Stomach smooth muscle (tissue), 2 donors: ENCODE measurements around the gene ISCU.
A peak's percentile ranks its signal among the peaks of the same experiment; 100 is the strongest.

ENCODE experiments used
- H3K27ac ChIP-seq: one replicate; pipeline ENCODE4 v1.7.0; 2013; ENCODE audit warnings: mild to moderate bottlenecking, low read length, inconsistent platforms
- H3K27me3 ChIP-seq, 2 donors: one replicate each; pipeline ENCODE4 v1.7.0; 2013; ENCODE audit warnings: low read length in 2 of 2; ENCODE audit not compliant: insufficient read depth in 2 of 2, control insufficient read depth in 1 of 2
- H3K36me3 ChIP-seq, 2 donors: one replicate each; pipeline ENCODE4 v1.7.0; 2013; ENCODE audit warnings: low read length in 2 of 2; ENCODE audit not compliant: control insufficient read depth in 2 of 2, insufficient read depth in 2 of 2
- H3K4me1 ChIP-seq: one replicate; pipeline ENCODE4 v1.7.0; 2013; ENCODE audit warnings: low read length; ENCODE audit not compliant: control insufficient read depth, insufficient read depth
- H3K4me3 ChIP-seq, 2 donors: one replicate each; pipeline ENCODE4 v1.7.0; 2013; ENCODE audit warnings: low read length in 2 of 2
- H3K9ac ChIP-seq, 2 donors: one replicate each; pipeline ENCODE4 v1.7.0; 2013; ENCODE audit warnings: low read length in 2 of 2, mild to moderate bottlenecking in 1 of 2
- H3K9me3 ChIP-seq, 2 donors: one replicate each; pipeline ENCODE4 v1.7.0; 2013; ENCODE audit warnings: low read length in 2 of 2; ENCODE audit not compliant: control insufficient read depth in 2 of 2
- donor health status: healthy.
- donor health status: Pancreatic carcinoma.

Gene ISCU

GRCh38 chr12:108562348-108563135 is at the start of gene ISCU:
TSS of gene ISCU (plus strand) at chr12:108562596. CDS start at chr12:108562623, 27 bp downstream.
- H3K9me3 ChIP-seq, result no peaks in the 10 kb centered on the region
- H3K36me3 ChIP-seq, result peaks cover 26 to 31% of the 10 kb centered on the region in 2 donors
- H3K4me1 ChIP-seq, result peaks cover 53% of the 10 kb centered on the region
- no peaks in the 10 kb centered on the region for H3K27me3 ChIP-seq
- H3K9ac ChIP-seq, result peak within 1 kb of the TSS; percentile 98 to 99
- H3K4me3 ChIP-seq, result peak within 1 kb of the TSS; percentile 100
- peak within 1 kb of the TSS; percentile 91 for H3K27ac ChIP-seq

GRCh38 chr12:108514468-108514972 is 47.9 kb upstream of the ISCU start:
- H3K27me3 ChIP-seq, result no peaks in the 10 kb centered on the region
- no peak overlapping the region for H3K9ac ChIP-seq
- peaks cover 11 to 21% of the 10 kb centered on the region in 2 donors for H3K36me3 ChIP-seq
- no peaks in the 10 kb centered on the region for H3K9me3 ChIP-seq
- H3K4me1 ChIP-seq, result peaks cover 13% of the 10 kb centered on the region
- peak overlapping the region; percentile 15 to 88 for H3K4me3 ChIP-seq
- H3K27ac ChIP-seq, result no peak overlapping the region

GRCh38 chr12:108514973-108515814 is 47.2 kb upstream of the ISCU start, which contains the start of gene FICD:
TSS of gene FICD (plus strand) at chr12:108515277. CDS start at chr12:108516973, 1,696 bp downstream.
- Histone ChIP-seq H3K27me3 (no peaks in the 10 kb centered on the region), H3K9ac (peak within 1 kb of the TSS; percentile 84 to 91), H3K36me3 (peaks cover 13 to 24% of the 10 kb centered on the region in 2 donors), H3K4me3 (peak within 1 kb of the TSS; percentile 76 to 88), H3K27ac (peak within 1 kb of the TSS; percentile 31), H3K9me3 (no peaks in the 10 kb centered on the region), H3K4me1 (peaks cover 13% of the 10 kb centered on the region)

GRCh38 chr12:108515916-108516315 is 46.5 kb upstream of the ISCU start:
- Histone ChIP-seq H3K9ac (peak overlapping the region; percentile 84 to 91), H3K4me3 (peak overlapping the region; percentile 76 to 88), H3K36me3 (peaks cover 19 to 27% of the 10 kb centered on the region in 2 donors), H3K27ac (no peak overlapping the region), H3K9me3 (no peaks in the 10 kb centered on the region), H3K4me1 (peaks cover 13% of the 10 kb centered on the region), H3K27me3 (no peaks in the 10 kb centered on the region)

- no peaks in the 10 kb centered on the region for H3K9me3 ChIP-seq
- H3K36me3 ChIP-seq, result peaks cover 27 to 33% of the 10 kb centered on the region in 2 donors
- H3K4me1 ChIP-seq, result peaks cover 13% of the 10 kb centered on the region
- H3K4me3 ChIP-seq, result peak overlapping the region in 1 of 2 donors; percentile 88
- no peak overlapping the region for H3K27ac ChIP-seq
- H3K27me3 ChIP-seq, result no peaks in the 10 kb centered on the region
- H3K9ac ChIP-seq, result peak overlapping the region; percentile 1 to 84
These were observed 45.7 kb upstream of the ISCU start for GRCh38 chr12:108516511-108517275.

GRCh38 chr12:108517288-108518100 is 44.9 kb upstream of the ISCU start:
- Histone ChIP-seq H3K4me1 (peaks cover 13% of the 10 kb centered on the region), H3K36me3 (peaks cover 32 to 39% of the 10 kb centered on the region in 2 donors), H3K27me3 (no peaks in the 10 kb centered on the region), H3K27ac (no peak overlapping the region), H3K9ac (no peak overlapping the region), H3K4me3 (no peak overlapping the region), H3K9me3 (no peaks in the 10 kb centered on the region)

- Histone ChIP-seq H3K4me1 (peaks cover 13% of the 10 kb centered on the region), H3K27ac (no peak overlapping the region), H3K27me3 (no peaks in the 10 kb centered on the region), H3K36me3 (peaks cover 38 to 46% of the 10 kb centered on the region in 2 donors), H3K9me3 (no peaks in the 10 kb centered on the region), H3K9ac (no peak overlapping the region), H3K4me3 (no peak overlapping the region)
These were observed 44.2 kb upstream of the ISCU start for GRCh38 chr12:108518101-108518715.

GRCh38 chr12:108518716-108519496 is 43.5 kb upstream of the ISCU start:
- Histone ChIP-seq H3K27ac (no peak overlapping the region), H3K36me3 (peaks cover 45 to 53% of the 10 kb centered on the region in 2 donors)

GRCh38 chr12:108519558-108519957 is 42.8 kb upstream of the ISCU start:
- peaks cover 13% of the 10 kb centered on the region for H3K4me1 ChIP-seq
- no peak overlapping the region for H3K4me3 ChIP-seq
- no peaks in the 10 kb centered on the region for H3K9me3 ChIP-seq
- H3K36me3 ChIP-seq, result peaks cover 52 to 60% of the 10 kb centered on the region in 2 donors
- no peak overlapping the region for H3K27ac ChIP-seq
- H3K9ac ChIP-seq, result no peak overlapping the region
- H3K27me3 ChIP-seq, result no peaks in the 10 kb centered on the region

More at GRCh38 chr12:108518716-108519496, 43.5 kb upstream of the ISCU start:
- peaks cover 13% of the 10 kb centered on the region for H3K4me1 ChIP-seq
- H3K9me3 ChIP-seq, result no peaks in the 10 kb centered on the region
- H3K9ac ChIP-seq, result no peak overlapping the region
- H3K27me3 ChIP-seq, result no peaks in the 10 kb centered on the region
- no peak overlapping the region for H3K4me3 ChIP-seq
